ENCODE data around the gene GPR35.
"Not testable (repeated sequence)": the region's sequence is repeated elsewhere in the genome, so short reads cannot be mapped to it uniquely, and the experiment has no call there.

GPR35 gene

DNA sequence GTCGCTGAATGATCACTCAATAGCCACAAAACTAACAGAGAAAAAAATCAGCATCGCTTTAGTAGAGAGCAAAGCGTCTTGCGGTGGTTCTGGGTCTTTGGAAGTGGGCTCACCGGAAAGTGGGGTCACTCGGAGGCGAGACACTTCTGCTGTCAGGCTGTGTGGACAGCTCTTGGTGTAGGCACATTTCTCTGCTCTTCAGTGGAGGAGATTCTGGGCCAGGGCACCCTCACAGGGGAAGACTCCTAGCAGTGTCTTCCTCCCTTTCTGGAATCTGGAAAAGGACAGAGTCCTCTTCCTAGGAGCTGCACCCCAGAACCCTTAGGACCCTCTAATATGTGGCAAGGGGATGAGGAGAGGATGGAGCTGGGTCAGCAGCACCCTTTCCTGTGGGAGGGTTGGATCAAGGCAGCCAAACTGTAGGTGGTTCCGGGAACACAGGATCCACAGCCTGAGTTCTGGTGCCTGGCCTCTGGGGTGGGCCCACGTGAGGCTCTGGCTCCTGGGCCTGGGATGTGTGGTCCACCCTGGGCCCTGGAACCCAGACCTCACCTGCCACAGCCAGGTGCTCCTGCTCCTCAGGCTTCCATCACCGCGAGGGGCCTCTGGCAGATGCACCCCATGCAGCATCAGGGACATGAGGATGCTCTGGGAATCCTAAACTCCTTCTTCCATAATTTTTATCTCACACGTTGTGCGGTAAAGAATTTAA, 25.1 kb downstream of the GPR35 start:
- no peak for DNase-seq (ENCODE audit: extremely low read depth in 1 of 2, low read depth in 1 of 2)

DNA sequence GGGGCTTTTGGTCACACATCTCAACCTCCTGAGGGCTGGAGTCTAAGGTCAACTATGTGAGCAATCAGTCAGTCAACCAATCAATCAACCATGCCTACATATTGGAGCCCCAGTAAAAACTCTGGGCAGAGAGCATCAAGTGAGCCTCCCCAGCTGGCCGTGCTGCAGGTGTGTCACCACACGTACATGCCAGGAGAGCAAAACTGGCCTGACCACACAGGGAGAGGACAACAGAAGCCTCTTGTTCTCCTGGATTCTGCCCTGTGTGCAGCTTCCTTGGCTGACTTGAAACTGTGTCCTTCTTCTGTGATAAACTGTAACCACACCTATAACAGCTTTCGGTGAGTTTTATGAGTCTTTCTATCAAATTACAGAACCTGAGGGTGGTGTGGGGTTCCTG, 25.9 kb downstream of the GPR35 start:
- DNase-seq (ENCODE audit: extremely low read depth in 1 of 2, low read depth in 1 of 2), result no peak

DNA sequence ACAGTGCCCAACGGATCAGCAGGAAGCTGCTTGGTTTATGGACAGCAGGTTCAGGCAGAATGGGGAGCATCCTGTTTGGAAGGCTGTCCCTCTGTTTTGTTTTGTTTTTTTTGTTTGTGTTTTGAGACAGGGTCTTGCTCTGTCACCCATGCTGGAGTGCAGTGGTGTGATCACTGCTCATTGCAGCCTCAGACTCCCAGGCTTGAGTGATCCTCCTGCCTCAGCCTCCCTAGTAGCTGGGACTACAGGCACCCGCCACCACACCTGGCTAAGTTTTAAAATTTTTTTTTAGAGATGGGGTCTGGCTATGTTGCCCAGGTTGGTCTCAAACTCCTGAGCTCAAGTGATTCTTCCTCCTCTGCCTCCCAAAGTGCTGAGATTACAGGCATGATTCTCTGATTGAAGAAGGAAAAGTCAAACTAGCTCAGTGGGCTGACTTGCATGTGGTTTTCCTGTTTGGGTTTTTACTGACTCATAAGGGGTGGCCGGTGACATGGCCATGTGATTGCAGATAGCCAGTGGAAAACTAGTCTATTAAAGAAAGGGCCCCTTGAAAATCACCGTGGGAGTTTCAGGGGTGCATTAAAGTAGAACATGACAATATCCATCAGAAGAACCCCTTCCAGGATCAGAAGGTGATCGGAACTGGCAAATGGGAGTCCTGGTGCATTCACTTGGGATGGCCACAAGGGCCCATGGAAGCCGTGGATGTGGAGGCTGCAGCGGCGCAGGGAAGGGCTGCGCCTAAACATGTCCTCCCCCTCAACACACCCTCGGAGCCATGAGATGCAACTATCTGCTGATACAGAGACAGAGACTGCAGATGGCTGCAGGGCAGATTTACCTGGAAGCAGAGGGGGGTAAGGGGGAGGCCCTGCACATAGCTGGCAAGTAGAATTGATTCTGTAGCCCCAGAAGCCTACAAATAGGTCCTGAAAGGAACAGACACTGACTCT, 30.9 kb downstream of the GPR35 start:
- no peak for DNase-seq (ENCODE audit: extremely low read depth in 1 of 2, low read depth in 1 of 2)

DNA sequence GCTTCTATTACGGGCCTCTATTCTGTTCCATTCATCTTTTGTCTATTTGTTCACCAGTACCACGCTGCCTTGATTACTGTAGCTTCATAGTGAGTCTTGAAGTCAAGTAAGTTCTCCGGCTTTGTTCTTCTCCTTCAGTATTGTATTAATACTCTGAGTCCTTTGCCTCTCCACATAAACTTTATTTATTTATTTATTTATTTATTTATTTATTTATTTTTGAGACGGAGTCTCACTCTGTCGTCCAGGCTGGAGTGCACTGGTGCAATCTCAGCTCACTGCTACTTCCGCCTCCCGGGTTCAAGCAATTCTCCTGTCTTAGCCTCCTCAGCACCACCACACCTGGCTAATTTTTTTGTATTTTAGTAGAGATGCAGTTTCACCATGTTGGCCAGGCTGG, 34.6 kb downstream of the GPR35 start:
- DNase-seq (ENCODE audit: extremely low read depth in 1 of 2, low read depth in 1 of 2), result not testable (repeated sequence)

DNA sequence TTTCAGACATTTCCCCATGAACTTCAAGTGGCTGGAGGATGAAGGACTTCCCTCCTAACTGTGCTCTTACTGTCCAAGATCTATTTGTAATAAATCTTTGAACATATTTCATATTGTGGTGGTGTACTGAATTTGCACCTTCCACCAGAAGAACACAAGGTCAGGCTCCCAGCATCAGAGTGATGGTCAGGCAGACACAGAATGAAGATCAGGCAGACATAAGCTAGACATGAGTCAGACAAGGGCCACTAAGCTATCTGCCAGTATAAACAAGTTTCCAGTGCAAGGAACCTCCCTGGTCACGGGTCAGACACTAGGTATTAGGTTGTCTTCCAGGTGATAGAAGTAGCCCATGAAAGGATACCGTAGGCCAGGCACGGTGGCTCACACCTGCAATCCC, 37.4 kb downstream of the GPR35 start:
- no peak for DNase-seq (ENCODE audit: extremely low read depth in 1 of 2, low read depth in 1 of 2)

GRCh38 chr2:240663546-240664190, 38.4 kb downstream of the GPR35 start:
- DNase-seq (ENCODE audit: extremely low read depth in 1 of 2, low read depth in 1 of 2), result no peak

GRCh38 chr2:240664622-240665021, 39.3 kb downstream of the GPR35 start:
- no peak for DNase-seq (ENCODE audit: extremely low read depth in 1 of 2, low read depth in 1 of 2)

DNA sequence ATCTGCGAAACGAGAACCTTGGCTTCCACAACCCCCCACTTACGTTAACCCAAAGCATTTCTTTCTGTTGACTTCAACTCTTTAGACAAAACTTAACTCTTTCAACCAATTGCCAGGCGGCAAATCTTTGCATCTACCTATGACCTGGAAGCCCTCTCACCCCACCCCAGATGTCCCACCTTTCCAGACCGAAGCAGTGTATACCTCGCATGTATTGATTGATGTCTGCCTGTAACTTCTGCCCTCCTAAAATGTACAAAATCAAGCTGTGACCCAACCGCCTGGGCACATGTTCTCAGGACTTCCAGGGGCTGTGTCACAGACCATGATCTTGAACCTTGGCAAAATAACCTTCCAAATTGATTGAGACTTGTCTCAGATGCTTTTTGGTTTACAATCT, 45.1 kb downstream of the GPR35 start:
- no peak for DNase-seq (ENCODE audit: extremely low read depth in 1 of 2, low read depth in 1 of 2)

DNA sequence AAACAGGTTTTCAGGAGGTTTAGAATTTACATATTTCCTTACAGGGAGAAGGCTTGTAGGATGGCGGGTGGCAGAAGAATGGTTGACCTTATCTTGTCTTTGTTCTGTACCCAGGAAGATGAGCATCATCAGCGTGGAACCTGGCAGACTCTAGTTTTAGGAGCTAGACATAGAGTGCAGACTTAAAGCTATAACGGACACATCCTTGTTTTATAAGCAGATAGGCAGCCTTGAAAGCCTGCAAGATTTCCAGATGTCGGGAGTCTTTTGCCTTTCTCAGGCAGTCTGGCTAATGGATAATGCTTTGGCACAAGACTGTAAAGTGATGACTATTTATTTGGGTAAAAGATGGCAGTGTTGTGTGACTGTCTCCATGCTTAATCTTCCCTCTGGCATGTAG, 45.7 kb downstream of the GPR35 start:
- no peak for DNase-seq (ENCODE audit: extremely low read depth in 1 of 2, low read depth in 1 of 2)

DNA sequence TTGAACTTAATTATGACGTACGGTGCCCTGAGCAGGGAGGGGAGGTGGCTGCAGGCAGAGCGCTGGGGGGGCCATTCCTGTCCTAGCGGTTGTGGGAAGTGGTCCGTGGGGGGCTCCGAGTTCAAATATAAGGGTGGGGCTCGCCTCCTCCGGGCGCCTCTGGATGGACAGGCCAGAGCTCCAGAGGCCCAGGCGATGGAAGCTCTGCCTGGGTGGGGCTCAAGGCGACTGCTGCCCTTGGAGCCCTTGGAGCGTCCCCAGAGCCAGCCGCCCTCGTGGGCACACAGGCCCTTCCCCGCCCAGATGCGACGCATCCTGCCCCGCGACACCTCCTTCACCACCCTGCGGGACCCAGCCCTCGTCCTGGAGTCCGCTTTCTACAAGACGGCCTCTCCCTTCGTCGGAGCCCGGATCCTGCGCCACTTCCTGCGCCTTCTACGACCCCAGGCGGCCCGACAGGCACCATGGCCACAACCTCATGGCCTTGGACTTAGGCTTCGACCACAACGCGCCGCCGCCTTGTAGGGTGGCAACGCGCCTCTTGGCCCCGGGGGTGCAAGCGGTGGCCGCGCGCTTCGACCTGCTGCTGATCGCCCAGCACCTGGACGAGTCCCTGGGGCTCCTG, 46.9 kb downstream of the GPR35 start:
- DNase-seq (ENCODE audit: extremely low read depth in 1 of 2, low read depth in 1 of 2), result no peak

DNA sequence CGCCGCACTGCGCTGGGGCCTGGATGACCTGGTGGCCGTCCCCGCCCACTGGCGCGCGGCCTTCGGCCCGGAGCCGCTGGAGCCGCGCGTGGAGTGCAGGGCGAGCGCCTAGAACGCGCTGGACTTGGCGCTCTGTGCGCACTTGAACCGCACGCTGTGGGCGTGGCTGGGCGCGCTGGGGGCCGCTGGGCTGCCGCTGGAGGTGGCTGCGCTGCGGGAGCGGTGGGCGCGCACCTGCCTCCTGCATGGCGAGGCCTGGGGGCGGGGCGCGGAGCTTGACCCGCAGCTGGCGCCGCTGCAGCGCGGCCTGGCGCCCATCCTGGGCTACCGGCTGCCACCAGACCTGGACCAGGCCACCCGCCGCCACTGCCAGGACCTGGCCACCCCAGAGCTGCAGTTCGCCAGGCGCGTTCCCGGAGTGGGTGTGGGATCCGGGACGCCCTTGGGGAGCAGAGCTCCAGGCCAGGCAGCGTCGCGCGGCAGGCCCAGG, 47.5 kb downstream of the GPR35 start:
- no peak for DNase-seq (ENCODE audit: extremely low read depth in 1 of 2, low read depth in 1 of 2)

DNA sequence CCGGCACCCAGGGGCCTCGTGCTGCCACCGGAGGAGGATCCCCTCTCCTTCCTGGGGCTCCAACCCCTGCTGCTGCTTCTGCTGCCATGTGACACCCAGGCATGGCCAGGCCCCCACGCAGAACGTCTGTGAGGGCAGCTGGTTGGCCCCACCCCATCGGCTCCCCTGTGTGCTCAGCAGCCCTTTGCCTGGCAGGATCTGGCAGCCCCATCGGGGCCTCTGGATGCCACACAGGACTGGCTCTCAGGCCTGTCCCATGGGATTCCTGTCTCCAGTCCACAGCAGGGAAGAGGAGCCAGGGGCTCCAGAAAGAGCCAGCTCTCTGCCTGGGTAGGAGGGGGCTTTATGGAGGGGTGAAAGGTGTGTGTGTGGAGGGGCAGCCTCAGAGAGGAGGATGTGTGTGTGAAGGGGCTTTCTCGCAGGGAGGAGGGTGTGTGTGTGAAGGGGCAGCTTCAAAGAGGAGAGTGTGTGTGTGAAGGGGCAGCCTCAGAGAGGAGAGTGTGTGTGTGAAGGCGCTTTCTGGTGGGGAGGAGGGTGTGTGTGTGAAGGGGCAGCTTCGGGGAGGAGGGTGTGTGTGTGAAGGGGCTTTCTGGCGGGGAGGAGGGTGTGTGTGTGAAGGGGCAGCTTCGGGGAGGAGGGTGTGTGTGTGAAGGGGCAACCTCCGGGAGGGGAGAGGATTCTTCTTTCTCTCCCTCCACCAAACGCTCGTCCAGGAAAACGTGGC, 49.3 kb downstream of the GPR35 start:
- not testable (repeated sequence) for DNase-seq (ENCODE audit: extremely low read depth in 1 of 2, low read depth in 1 of 2)

DNA sequence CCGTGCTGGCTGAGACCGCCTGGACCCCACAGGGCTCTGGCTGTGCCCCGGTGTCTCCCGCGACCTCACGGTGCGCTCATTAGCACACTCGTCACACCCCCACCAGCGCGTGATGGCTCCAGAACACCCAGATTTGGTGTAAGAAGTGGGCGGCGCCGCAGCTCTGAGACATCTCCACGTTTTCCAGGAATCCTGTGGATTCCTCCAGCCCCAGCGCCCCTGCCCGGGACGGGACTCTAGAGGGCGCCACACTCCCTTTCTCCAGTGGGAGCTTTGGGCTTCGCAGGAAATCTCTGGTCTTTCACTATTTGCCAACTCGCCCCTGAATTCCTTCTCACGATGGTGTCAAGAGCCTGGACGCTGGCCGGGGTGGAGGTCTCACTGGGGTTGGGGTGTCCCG, 50.1 kb downstream of the GPR35 start:
- not testable (repeated sequence) for DNase-seq (ENCODE audit: extremely low read depth in 1 of 2, low read depth in 1 of 2)

GRCh38 chr2:240678043-240678442, 52.8 kb downstream of the GPR35 start:
- not testable (repeated sequence) for DNase-seq (ENCODE audit: extremely low read depth in 1 of 2, low read depth in 1 of 2)

GRCh38 chr2:240678909-240679308, 53.6 kb downstream of the GPR35 start:
- not testable (repeated sequence) for DNase-seq (ENCODE audit: extremely low read depth in 1 of 2, low read depth in 1 of 2)

DNA sequence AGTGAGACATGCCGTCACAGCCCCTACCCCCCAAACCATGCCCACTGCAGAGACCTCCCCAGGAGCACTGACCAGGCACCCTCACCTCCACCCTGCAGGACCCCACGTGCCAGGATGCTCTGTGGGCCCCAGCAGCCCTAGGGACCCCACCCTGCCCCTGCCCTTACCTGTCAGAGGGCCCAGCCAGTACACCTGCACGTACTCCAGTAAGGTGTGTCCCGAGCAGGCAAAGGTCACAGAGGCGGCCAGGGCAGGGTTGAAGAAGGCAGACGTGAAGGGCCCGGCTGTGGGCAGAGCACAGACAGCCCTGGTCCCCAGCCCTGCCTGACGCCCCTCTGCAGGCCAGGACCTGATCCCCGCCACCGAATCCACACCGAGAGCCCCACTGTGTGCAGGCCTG, 54.9 kb downstream of the GPR35 start:
- not testable (repeated sequence) for DNase-seq (ENCODE audit: extremely low read depth in 1 of 2, low read depth in 1 of 2)
